ENCODE data around the gene OLFM4.
A peak's percentile ranks its signal among the peaks of the same experiment; 100 is the strongest.

OLFM4 gene

DNA sequence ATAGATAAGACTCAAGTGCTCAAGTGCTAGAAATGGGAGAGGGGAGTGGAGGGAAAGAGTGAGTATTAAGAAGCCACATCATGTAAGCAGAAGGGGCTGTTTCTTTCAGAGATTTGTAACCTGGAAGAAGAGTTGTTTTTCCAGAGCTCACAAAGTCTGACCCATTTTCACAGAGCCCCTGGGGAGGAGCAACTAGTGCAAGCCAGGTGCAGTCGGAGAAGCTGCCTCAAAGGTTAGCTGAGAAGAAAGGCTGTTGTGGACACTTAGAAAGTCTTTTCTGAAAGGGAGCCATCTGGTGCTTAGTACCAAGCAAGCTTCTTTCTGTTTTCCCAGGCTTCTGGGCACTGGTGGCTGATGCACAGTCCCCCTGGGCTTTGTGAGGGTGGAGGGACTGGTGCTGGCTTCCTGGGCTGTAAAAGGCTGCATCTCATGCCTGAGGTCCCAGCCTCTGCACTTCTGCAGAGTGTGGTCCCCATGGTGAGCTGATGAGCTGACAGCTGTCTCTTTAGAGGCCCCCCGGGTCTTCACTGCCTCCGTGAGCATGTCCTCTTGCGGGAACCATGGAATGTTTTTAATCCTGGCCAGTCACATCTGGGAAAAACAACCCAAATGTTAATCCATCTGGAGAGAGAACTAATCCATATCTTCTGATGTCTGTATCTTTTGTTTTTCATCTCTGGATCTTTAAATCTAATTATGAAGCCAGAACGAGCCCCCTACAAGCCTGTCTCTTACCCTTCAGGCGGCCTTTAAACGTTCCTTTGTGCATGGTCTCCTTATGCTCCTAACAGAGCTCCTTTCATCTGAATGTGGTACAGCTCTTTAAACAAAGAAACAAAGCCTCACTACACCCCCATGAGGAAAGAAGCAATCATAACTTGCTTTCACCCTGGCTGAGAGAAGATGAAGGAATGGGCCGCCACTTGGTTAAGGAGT lies 40.2 kb downstream of the OLFM4 start:
- DNase-seq = peak; percentile 63

GRCh38 chr13:53069800-53070199 lies 41.2 kb downstream of the OLFM4 start:
- DNase-seq = no peak

DNA sequence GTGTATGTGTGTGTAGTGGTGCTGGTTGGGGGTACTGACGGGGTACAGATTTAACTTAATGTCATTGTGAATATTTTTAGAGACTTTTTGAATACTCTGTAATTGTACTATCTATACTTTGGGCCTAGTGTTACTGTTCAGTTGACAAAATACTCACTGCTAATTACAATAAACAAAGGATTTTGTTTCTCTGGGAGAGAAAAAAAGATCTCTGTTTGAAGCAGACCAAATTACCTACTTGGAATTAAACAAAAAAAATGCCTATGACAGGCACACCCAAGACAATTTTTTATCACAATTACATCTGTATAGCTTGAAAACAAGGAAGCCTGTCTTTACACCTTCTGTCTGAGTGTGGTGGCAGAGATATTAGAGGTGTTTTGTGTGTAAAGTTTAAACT lies 45.1 kb downstream of the OLFM4 start:
- peak; percentile 13 for DNase-seq

DNA sequence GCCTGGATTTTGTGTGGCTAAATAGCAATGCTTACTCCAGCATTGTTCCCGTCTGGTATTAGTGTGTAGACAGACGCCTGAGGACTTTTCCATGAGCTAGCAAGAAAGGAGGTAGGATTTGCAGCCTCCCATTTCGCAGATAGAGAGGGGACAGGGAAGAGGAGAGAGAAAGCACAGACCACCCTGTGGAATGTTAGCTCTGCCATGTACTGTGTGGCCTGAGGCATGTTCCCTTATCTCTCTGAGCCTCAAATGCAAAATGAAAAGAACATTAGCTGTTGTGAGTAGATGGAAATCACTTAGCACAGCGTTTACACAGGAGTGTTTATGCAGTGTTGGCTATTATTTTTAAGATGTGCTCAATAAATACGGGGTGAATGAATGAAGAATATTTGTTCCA lies 45.5 kb downstream of the OLFM4 start:
- no peak for DNase-seq

GRCh38 chr13:53075356-53076041 lies 46.9 kb downstream of the OLFM4 start:
- DNase-seq = no peak

- no peak for DNase-seq
Observed at GRCh38 chr13:53079691-53080090, 51.1 kb downstream of the OLFM4 start.

- no peak for DNase-seq
Observed at GRCh38 chr13:53088871-53089270, 60.3 kb downstream of the OLFM4 start.

DNA sequence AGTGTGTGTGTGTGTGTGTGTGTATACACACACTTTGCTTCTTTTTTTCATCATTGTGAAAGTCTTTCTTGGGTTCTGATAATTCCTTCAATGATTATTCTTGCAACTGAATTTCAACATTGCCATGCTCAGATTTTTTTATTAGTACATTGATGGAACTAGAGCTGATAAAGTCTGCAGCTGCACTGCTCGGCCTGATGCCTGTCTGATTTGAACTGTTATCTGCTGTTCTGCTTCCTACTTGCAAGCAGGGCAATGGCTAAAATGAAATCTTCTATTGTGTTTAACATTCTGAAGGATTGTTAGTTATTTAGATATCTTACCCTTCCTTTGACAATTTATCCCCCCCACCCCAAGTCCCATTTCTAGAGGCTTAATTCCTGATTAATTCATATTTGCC lies 61.3 kb downstream of the OLFM4 start:
- DNase-seq = no peak

- no peak for DNase-seq
Observed at GRCh38 chr13:53090461-53090860, 61.8 kb downstream of the OLFM4 start.

DNA sequence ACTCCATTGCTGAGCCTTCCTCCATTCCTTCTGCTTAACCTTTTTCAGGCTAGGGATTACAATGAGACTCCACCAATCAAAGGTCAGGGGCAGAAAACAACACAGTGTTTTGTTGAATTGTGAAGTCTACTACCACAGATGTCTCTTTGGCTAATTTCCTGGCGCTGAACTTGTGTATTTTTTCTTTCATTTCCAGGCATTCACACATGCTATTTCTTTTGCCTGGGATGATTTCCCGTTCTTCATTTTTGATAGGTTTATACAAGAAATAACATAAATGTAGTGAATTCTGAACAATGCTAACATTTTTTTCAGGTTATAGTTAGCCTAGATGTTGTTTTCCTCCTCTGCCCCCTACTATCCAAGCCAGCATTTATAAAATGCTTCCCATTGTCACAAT lies 64.3 kb downstream of the OLFM4 start:
- no peak for DNase-seq

GRCh38 chr13:53098455-53098854 lies 69.8 kb downstream of the OLFM4 start:
- DNase-seq = no peak

- DNase-seq = no peak
Observed at GRCh38 chr13:53100394-53101063, 71.9 kb downstream of the OLFM4 start.
